Effector memory CD4-positive, alpha-beta T cell (primary cell): Measurements from ENCODE around the gene CDK16.
A peak's percentile ranks its signal among the peaks of the same experiment; 100 is the strongest.

Source experiments
- DNase-seq, 3 donors: peaks; one replicate each; pipeline ENCODE4 v3.0.0-alpha.2; 2020
- H3K27ac ChIP-seq: 2 replicates; pipeline ENCODE4 v1.7.0; 2013; ENCODE audit warnings: mild to moderate bottlenecking, low read length, moderate library complexity; ENCODE audit not compliant: insufficient read depth, poor library complexity, severe bottlenecking
- H3K27me3 ChIP-seq: replicated peaks from 2 replicates; pipeline ENCODE4 v1.7.0; 2013; ENCODE audit warnings: mild to moderate bottlenecking, low read length; ENCODE audit not compliant: insufficient read depth, control insufficient read depth, poor library complexity, severe bottlenecking
- H3K36me3 ChIP-seq: 2 replicates; pipeline ENCODE4 v1.7.0; 2013; ENCODE audit warnings: mild to moderate bottlenecking, low read length, moderate library complexity; ENCODE audit not compliant: control insufficient read depth, insufficient read depth
- H3K4me1 ChIP-seq: 2 replicates; pipeline ENCODE4 v1.7.0; 2013; ENCODE audit warnings: low read length, mild to moderate bottlenecking; ENCODE audit not compliant: control insufficient read depth, insufficient read depth, poor library complexity, severe bottlenecking
- H3K4me3 ChIP-seq: 2 replicates; pipeline ENCODE4 v1.7.0; 2013; ENCODE audit warnings: low read length, low read depth, mild to moderate bottlenecking; ENCODE audit not compliant: insufficient read depth, poor library complexity, severe bottlenecking
- H3K9me3 ChIP-seq: 2 replicates; pipeline ENCODE4 v1.7.0; 2013; ENCODE audit warnings: mild to moderate bottlenecking, low read length, moderate library complexity; ENCODE audit not compliant: control insufficient read depth

The CDK16 gene

GRCh38 chrX:47206316-47206715, 12.2 kb upstream of the CDK16 start:
- Histone ChIP-seq H3K4me1 (no peaks in the 10 kb centered on the region), H3K36me3 (peaks cover 84% of the 10 kb centered on the region), H3K27ac (no peak overlapping the region), H3K9me3 (no peaks in the 10 kb centered on the region), H3K4me3 (no peak overlapping the region), H3K27me3 (no peaks in the 10 kb centered on the region)
- DNase-seq = no peak

GRCh38 chrX:47208108-47208507, 10.4 kb upstream of the CDK16 start:
- Histone ChIP-seq H3K27ac (no peak overlapping the region), H3K27me3 (no peaks in the 10 kb centered on the region), H3K4me1 (no peaks in the 10 kb centered on the region), H3K36me3 (peaks cover 84% of the 10 kb centered on the region), H3K4me3 (no peak overlapping the region), H3K9me3 (no peaks in the 10 kb centered on the region)
- no peak for DNase-seq

- Histone ChIP-seq H3K4me1 (no peaks in the 10 kb centered on the region), H3K27ac (no peak overlapping the region), H3K9me3 (no peaks in the 10 kb centered on the region), H3K4me3 (no peak overlapping the region), H3K27me3 (no peaks in the 10 kb centered on the region), H3K36me3 (peaks cover 84% of the 10 kb centered on the region)
- DNase-seq = no peak
Observed at GRCh38 chrX:47209508-47210238, 8.8 kb upstream of the CDK16 start.

GRCh38 chrX:47210661-47211425, 7.6 kb upstream of the CDK16 start:
- Histone ChIP-seq H3K4me3 (no peak overlapping the region), H3K36me3 (peaks cover 77% of the 10 kb centered on the region), H3K9me3 (no peaks in the 10 kb centered on the region), H3K27me3 (no peaks in the 10 kb centered on the region), H3K4me1 (no peaks in the 10 kb centered on the region), H3K27ac (no peak overlapping the region)
- DNase-seq = no peak

- H3K9me3 ChIP-seq = no peaks in the 10 kb centered on the region
- peaks cover 8% of the 10 kb centered on the region for H3K4me1 ChIP-seq
- H3K36me3 ChIP-seq = peaks cover 67% of the 10 kb centered on the region
- H3K27me3 ChIP-seq = no peaks in the 10 kb centered on the region
- no peak overlapping the region for H3K27ac ChIP-seq
- no peak overlapping the region for H3K4me3 ChIP-seq
- DNase-seq = no peak
Observed at GRCh38 chrX:47212381-47213293, 5.8 kb upstream of the CDK16 start.

GRCh38 chrX:47214435-47215077, 3.9 kb upstream of the CDK16 start:
- Histone ChIP-seq H3K4me1 (peaks cover 11% of the 10 kb centered on the region), H3K9me3 (no peaks in the 10 kb centered on the region), H3K4me3 (no peak overlapping the region), H3K36me3 (peaks cover 51% of the 10 kb centered on the region), H3K27ac (no peak overlapping the region), H3K27me3 (no peaks in the 10 kb centered on the region)
- DNase-seq = no peak

GRCh38 chrX:47215291-47215900, 3.1 kb upstream of the CDK16 start:
- no peak overlapping the region for H3K4me3 ChIP-seq
- peaks cover 20% of the 10 kb centered on the region for H3K4me1 ChIP-seq
- H3K27me3 ChIP-seq = no peaks in the 10 kb centered on the region
- H3K36me3 ChIP-seq = peaks cover 45% of the 10 kb centered on the region
- no peak overlapping the region for H3K27ac ChIP-seq
- no peaks in the 10 kb centered on the region for H3K9me3 ChIP-seq
- DNase-seq = no peak

- no peak for DNase-seq
- Histone ChIP-seq H3K4me3 (no peak overlapping the region), H3K36me3 (peaks cover 34% of the 10 kb centered on the region), H3K27ac (peak overlapping the region; percentile 88), H3K4me1 (peaks cover 27% of the 10 kb centered on the region), H3K9me3 (no peaks in the 10 kb centered on the region), H3K27me3 (no peaks in the 10 kb centered on the region)
Observed at GRCh38 chrX:47216393-47216925, 2.0 kb upstream of the CDK16 start.
